ENCODE results near the gene CCDC6.

CCDC6 gene

GRCh38 chr10:59881640-59882039 is 24.7 kb downstream of the CCDC6 start:
- Histone ChIP-seq H3K4me1 (ENCODE audit: insufficient read depth, low read length, severe bottlenecking) (peaks cover 85% of the 10 kb centered on the region), H3F3A (ENCODE audit: insufficient read depth, low read length) (no peaks in the 10 kb centered on the region), H3K4me3 (ENCODE audit: low read depth, low read length, poor library complexity, severe bottlenecking) (no peak overlapping the region), H3K27me3 (ENCODE audit: insufficient read depth, low read length) (no peaks in the 10 kb centered on the region), H3K9ac (ENCODE audit: low read length) (no peak overlapping the region), H3K36me3 (ENCODE audit: insufficient read depth, low read length) (peaks cover 4% of the 10 kb centered on the region; the same call in 1 of the 2 replicates), H3K9me3 (ENCODE audit: low read length) (no peaks in the 10 kb centered on the region), H4K20me1 (ENCODE audit: insufficient read depth, low read length) (no peaks in the 10 kb centered on the region), H3K4me2 (ENCODE audit: low read length) (peak overlapping the region; percentile 33; the same call in 1 of the 2 replicates), H3K27ac (ENCODE audit: low read depth, low read length, poor library complexity, severe bottlenecking) (peak overlapping the region; percentile 60), H2AFZ (ENCODE audit: low read length) (no peak overlapping the region), H3K9me2 (ENCODE audit: low read depth, low read length) (no peaks in the 10 kb centered on the region), H3K79me2 (ENCODE audit: insufficient read depth, low read length) (peaks cover 74% of the 10 kb centered on the region)
- TF ChIP-seq EZH2 (IDR thresholded peaks at IDR 0.05; ENCODE audit: borderline replicate concordance, low read length) = no peak
- TF ChIP-seq CTCF (IDR thresholded peaks at IDR 0.05; ENCODE audit: low read length) = no peak

- no peaks in the 10 kb centered on the region for H3K27me3 ChIP-seq (ENCODE audit: insufficient read depth, low read length)
- peaks cover 85% of the 10 kb centered on the region for H3K4me1 ChIP-seq (ENCODE audit: insufficient read depth, low read length, severe bottlenecking)
- no peak overlapping the region for H3K4me3 ChIP-seq (ENCODE audit: low read depth, low read length, poor library complexity, severe bottlenecking)
- TF ChIP-seq EZH2 (IDR thresholded peaks at IDR 0.05; ENCODE audit: borderline replicate concordance, low read length) (no peak), CTCF (IDR thresholded peaks at IDR 0.05; ENCODE audit: low read length) (no peak)
- no peaks in the 10 kb centered on the region for H3K9me3 ChIP-seq (ENCODE audit: low read length)
- H3K36me3 ChIP-seq (ENCODE audit: insufficient read depth, low read length) = peaks cover 4% of the 10 kb centered on the region; the same call in 1 of the 2 replicates
- peaks cover 78% of the 10 kb centered on the region for H3K79me2 ChIP-seq (ENCODE audit: insufficient read depth, low read length)
- H3F3A ChIP-seq (ENCODE audit: insufficient read depth, low read length) = no peaks in the 10 kb centered on the region
- no peaks in the 10 kb centered on the region for H4K20me1 ChIP-seq (ENCODE audit: insufficient read depth, low read length)
- H3K9ac ChIP-seq (ENCODE audit: low read length) = no peak overlapping the region
- no peak overlapping the region for H2AFZ ChIP-seq (ENCODE audit: low read length)
- peak overlapping the region; percentile 33; the same call in 1 of the 2 replicates for H3K4me2 ChIP-seq (ENCODE audit: low read length)
- no peaks in the 10 kb centered on the region for H3K9me2 ChIP-seq (ENCODE audit: low read depth, low read length)
- H3K27ac ChIP-seq (ENCODE audit: low read depth, low read length, poor library complexity, severe bottlenecking) = peak overlapping the region; percentile 60
Observed at GRCh38 chr10:59880971-59881510, 25.3 kb downstream of the CCDC6 start.

GRCh38 chr10:59880019-59880717 is 26.2 kb downstream of the CCDC6 start:
- Histone ChIP-seq H3K4me3 (ENCODE audit: low read depth, low read length, poor library complexity, severe bottlenecking) (no peak overlapping the region), H3K4me1 (ENCODE audit: insufficient read depth, low read length, severe bottlenecking) (peaks cover 85% of the 10 kb centered on the region), H3K27ac (ENCODE audit: low read depth, low read length, poor library complexity, severe bottlenecking) (peak overlapping the region; percentile 60), H3K9ac (ENCODE audit: low read length) (no peak overlapping the region), H3K9me2 (ENCODE audit: low read depth, low read length) (no peaks in the 10 kb centered on the region), H3K4me2 (ENCODE audit: low read length) (peak overlapping the region; percentile 23; the same call in 1 of the 2 replicates), H4K20me1 (ENCODE audit: insufficient read depth, low read length) (no peaks in the 10 kb centered on the region), H3F3A (ENCODE audit: insufficient read depth, low read length) (no peaks in the 10 kb centered on the region), H2AFZ (ENCODE audit: low read length) (no peak overlapping the region), H3K9me3 (ENCODE audit: low read length) (no peaks in the 10 kb centered on the region), H3K27me3 (ENCODE audit: insufficient read depth, low read length) (no peaks in the 10 kb centered on the region), H3K36me3 (ENCODE audit: insufficient read depth, low read length) (peaks cover 4% of the 10 kb centered on the region; the same call in 1 of the 2 replicates), H3K79me2 (ENCODE audit: insufficient read depth, low read length) (peaks cover 86% of the 10 kb centered on the region)
- peak; percentile 55 for TF ChIP-seq CTCF (IDR thresholded peaks at IDR 0.05; ENCODE audit: low read length)
- no peak for TF ChIP-seq EZH2 (IDR thresholded peaks at IDR 0.05; ENCODE audit: borderline replicate concordance, low read length)

All from OCI-LY1 (cell line).